Neural progenitor cell (in vitro differentiated cells): ENCODE results near the gene ICAM3.

Experiments
- EZH2 ChIP-seq: fragments of 200-600 bp; sonication (generic); IDR thresholded peaks from 2 replicates; pipeline ENCODE4 v1.6.1; 2017; ENCODE audit warnings: antibody characterized with exemption, mild to moderate bottlenecking, moderate library complexity
- EZH2phosphoT487 ChIP-seq: fragments of 200-600 bp; sonication (generic); IDR thresholded peaks from 2 replicates; pipeline ENCODE4 v1.6.1; 2017; ENCODE audit warnings: antibody characterized with exemption
- TF ChIP-seq, protein P1 (sequence below): fragments of 200-600 bp; sonication (generic); IDR thresholded peaks from 2 replicates; pipeline ENCODE4 v1.5.1; 2017; ENCODE audit warnings: antibody characterized with exemption, mild to moderate bottlenecking

DNA sequence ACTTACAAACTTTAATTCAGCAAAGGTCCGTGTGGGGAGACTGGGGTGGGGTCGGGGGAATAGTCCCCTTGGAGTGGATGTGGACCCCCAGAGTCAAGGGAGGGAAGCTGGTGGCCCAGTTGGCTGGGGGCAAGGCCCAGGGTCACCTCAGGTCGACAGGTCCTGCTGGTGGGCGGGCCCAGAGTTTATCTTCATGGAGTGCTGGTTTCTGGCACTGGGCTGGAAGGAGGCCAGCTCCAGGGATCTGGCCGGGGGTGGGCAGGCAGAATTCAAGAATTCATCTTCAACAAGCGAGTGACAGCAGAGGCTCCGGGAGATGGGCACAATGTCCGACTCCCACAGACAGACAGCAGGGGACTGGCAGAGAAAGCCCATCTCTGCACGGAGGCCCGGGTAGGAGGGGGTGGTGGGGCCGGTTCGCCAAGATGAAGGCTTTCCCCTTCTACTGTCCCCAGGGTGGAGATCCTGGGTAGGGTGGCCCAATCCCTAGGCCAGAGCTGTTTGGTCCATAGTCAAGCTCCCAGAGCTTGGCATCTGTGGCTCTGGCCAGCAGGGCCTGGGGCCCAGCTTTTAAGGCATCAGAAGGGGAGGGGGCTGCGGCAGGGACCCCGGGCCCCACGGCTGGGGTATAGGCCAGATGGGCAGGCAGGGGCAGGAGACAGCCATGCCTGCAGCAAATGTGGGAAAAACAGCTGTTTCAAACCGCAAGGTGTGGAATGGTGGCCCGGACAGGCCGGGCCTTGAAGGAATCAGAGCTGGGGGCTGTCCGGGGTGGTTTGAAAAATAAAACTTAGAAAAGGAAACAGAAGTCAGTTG lies 23.0 kb downstream of the ICAM3 start:
- TF ChIP-seq, protein P1, sequence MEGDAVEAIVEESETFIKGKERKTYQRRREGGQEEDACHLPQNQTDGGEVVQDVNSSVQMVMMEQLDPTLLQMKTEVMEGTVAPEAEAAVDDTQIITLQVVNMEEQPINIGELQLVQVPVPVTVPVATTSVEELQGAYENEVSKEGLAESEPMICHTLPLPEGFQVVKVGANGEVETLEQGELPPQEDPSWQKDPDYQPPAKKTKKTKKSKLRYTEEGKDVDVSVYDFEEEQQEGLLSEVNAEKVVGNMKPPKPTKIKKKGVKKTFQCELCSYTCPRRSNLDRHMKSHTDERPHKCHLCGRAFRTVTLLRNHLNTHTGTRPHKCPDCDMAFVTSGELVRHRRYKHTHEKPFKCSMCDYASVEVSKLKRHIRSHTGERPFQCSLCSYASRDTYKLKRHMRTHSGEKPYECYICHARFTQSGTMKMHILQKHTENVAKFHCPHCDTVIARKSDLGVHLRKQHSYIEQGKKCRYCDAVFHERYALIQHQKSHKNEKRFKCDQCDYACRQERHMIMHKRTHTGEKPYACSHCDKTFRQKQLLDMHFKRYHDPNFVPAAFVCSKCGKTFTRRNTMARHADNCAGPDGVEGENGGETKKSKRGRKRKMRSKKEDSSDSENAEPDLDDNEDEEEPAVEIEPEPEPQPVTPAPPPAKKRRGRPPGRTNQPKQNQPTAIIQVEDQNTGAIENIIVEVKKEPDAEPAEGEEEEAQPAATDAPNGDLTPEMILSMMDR: no peak
- TF ChIP-seq EZH2 (no peak), EZH2phosphoT487 (no peak)
